Osteocyte (in vitro differentiated cells): ENCODE results near the gene AICDA. TPM values are rescaled to one million over a fixed set of nuclear protein-coding genes. Genes with fewer than 3 reads are reported as not detected.
"Not testable (repeated sequence)": the region's sequence is repeated elsewhere in the genome, so short reads cannot be mapped to it uniquely, and the experiment has no call there.

ENCODE experiments used
- DNase-seq: peaks from one replicate; pipeline ENCODE4 v3.0.0; 2021; ENCODE audit warnings: mixed read lengths; ENCODE audit not compliant: unreplicated experiment; ENCODE audit errors: extremely low spot score
- H3K27ac Mint-ChIP-seq: one replicate; pipeline ENCODE4 v1.8.0; 2021; ENCODE audit warnings: mild to moderate bottlenecking, mixed read lengths; ENCODE audit not compliant: unreplicated experiment
- H3K27me3 Mint-ChIP-seq: one replicate; pipeline ENCODE4 v1.8.0; 2021; ENCODE audit warnings: mixed read lengths; ENCODE audit not compliant: unreplicated experiment
- H3K36me3 Mint-ChIP-seq: one replicate; pipeline ENCODE4 v1.8.0; 2021; ENCODE audit warnings: mixed read lengths; ENCODE audit not compliant: unreplicated experiment
- H3K4me1 Mint-ChIP-seq: one replicate; pipeline ENCODE4 v1.8.0; 2021; ENCODE audit warnings: mixed read lengths; ENCODE audit not compliant: unreplicated experiment
- H3K4me3 Mint-ChIP-seq: one replicate; pipeline ENCODE4 v1.8.0; 2021; ENCODE audit warnings: mild to moderate bottlenecking, moderate library complexity, mixed read lengths; ENCODE audit not compliant: unreplicated experiment
- H3K9me3 Mint-ChIP-seq: one replicate; pipeline ENCODE4 v1.8.0; 2021; ENCODE audit warnings: mixed read lengths; ENCODE audit not compliant: unreplicated experiment
- CTCF ChIP-seq: fragments of 200-600 bp; sonication (generic); IDR thresholded peaks from 2 replicates; pipeline ENCODE4 v1.5.0; 2021; ENCODE audit warnings: antibody characterized with exemption, mild to moderate bottlenecking, moderate library complexity
- total RNA-seq: library from RNA; stranded (reverse); gene quantifications from 2 replicates; pipeline ENCODE4 v1.2.1, GENCODE V29; 2021

The AICDA gene
- total RNA-seq, 1 donor from 2014 or later = not detected

DNA sequence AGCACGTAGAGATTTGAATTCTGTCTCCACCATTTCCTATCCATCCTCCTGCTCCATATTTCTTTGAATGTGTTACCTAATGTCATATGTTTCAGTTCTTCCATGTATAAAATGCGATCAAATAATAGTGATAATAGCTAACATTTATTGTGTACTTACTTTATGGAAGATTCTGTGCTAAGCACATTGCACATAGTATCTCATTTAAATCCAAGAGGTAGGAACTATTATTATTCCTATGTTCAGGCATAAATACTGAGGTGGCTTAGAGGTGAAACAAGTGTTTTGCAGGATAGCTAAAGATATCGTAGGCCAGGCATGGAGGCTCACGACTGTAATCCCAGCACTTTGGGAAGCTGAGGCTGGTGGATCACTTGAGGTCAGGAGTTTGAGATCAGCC is 17.5 kb upstream of the AICDA start:
- Mint-ChIP-seq H3K36me3 (no peaks in the 10 kb centered on the region), H3K9me3 (no peaks in the 10 kb centered on the region), H3K27ac (peak overlapping the region; percentile 40), H3K4me3 (no peak overlapping the region), H3K4me1 (peaks cover 16% of the 10 kb centered on the region), H3K27me3 (no peaks in the 10 kb centered on the region)
- no peak for TF ChIP-seq CTCF
- no peak for DNase-seq

- no peak for TF ChIP-seq CTCF
- H3K4me1 Mint-ChIP-seq = peaks cover 16% of the 10 kb centered on the region
- peak overlapping the region; percentile 40 for H3K27ac Mint-ChIP-seq
- H3K4me3 Mint-ChIP-seq = no peak overlapping the region
- H3K27me3 Mint-ChIP-seq = no peaks in the 10 kb centered on the region
- H3K9me3 Mint-ChIP-seq = no peaks in the 10 kb centered on the region
- no peaks in the 10 kb centered on the region for H3K36me3 Mint-ChIP-seq
- no peak for DNase-seq
Measured at GRCh38 chr12:8629486-8630033, 16.9 kb upstream of the AICDA start.

GRCh38 chr12:8628731-8629130 is 16.1 kb upstream of the AICDA start:
- peaks cover 16% of the 10 kb centered on the region for H3K4me1 Mint-ChIP-seq
- no peak overlapping the region for H3K4me3 Mint-ChIP-seq
- no peak for DNase-seq
- H3K27me3 Mint-ChIP-seq = no peaks in the 10 kb centered on the region
- peak overlapping the region; percentile 35 for H3K27ac Mint-ChIP-seq
- no peaks in the 10 kb centered on the region for H3K9me3 Mint-ChIP-seq
- TF ChIP-seq CTCF = no peak
- H3K36me3 Mint-ChIP-seq = no peaks in the 10 kb centered on the region

- DNase-seq, H3K36me3 Mint-ChIP-seq, H3K4me3 Mint-ChIP-seq, H3K9me3 Mint-ChIP-seq, H3K27me3 Mint-ChIP-seq, H3K27ac Mint-ChIP-seq: not testable (repeated sequence)
- H3K4me1 Mint-ChIP-seq = peaks cover 11% of the 10 kb centered on the region
Measured at GRCh38 chr12:8624750-8625149, 12.1 kb upstream of the AICDA start.

GRCh38 chr12:8622646-8623045 is 10.0 kb upstream of the AICDA start:
- no peak overlapping the region for H3K27ac Mint-ChIP-seq
- no peak overlapping the region for H3K4me3 Mint-ChIP-seq
- H3K27me3 Mint-ChIP-seq = no peaks in the 10 kb centered on the region
- H3K9me3 Mint-ChIP-seq = peaks cover 4% of the 10 kb centered on the region
- no peak for DNase-seq
- no peaks in the 10 kb centered on the region for H3K4me1 Mint-ChIP-seq
- no peaks in the 10 kb centered on the region for H3K36me3 Mint-ChIP-seq
- no peak for TF ChIP-seq CTCF

DNA sequence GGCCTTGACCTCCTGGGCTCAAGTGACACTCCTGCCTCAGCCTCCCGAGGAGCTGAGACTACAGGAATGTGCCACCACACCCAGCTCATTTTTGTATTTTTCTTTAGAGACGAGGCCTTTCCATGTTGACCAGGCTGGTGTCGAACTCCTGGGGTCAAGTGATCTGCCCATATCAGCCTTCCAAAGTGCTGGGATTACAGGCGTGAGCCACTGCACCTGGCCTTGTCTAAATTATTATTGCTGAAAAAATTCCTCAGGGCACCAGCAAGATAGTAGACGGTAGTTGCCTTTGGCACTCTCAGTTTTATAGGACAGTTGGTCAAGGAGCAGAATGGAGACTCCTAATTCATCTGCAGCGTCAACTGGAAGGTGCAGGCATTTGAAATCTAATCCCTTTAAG is 2.5 kb upstream of the AICDA start:
- Mint-ChIP-seq H3K9me3 (no peaks in the 10 kb centered on the region), H3K27ac (no peak overlapping the region), H3K4me3 (no peak overlapping the region), H3K36me3 (no peaks in the 10 kb centered on the region), H3K4me1 (no peaks in the 10 kb centered on the region), H3K27me3 (no peaks in the 10 kb centered on the region)
- TF ChIP-seq CTCF = no peak
- DNase-seq = no peak

DNA sequence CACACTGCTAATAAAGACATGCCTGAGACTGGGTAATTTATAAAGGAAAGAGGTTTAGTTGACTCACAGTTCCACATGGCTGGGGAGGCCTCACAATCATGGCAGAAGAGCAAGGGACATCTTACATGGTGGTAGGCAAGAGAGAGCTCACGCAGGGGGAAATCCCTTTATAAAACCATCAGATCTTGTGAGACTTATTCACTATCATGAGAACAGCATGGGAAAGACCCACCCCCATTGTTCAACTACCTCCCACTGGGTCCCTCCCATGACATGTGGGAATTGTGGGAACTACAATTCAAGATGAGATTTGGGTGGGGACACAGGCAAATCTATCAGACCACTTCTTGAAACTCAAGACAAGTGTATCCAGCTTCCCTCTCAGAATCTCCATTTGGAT is 1.2 kb upstream of the AICDA start:
- H3K36me3 Mint-ChIP-seq, H3K4me1 Mint-ChIP-seq, H3K27me3 Mint-ChIP-seq, DNase-seq, H3K27ac Mint-ChIP-seq, H3K9me3 Mint-ChIP-seq, H3K4me3 Mint-ChIP-seq: not testable (repeated sequence)
